MCF 10A (cell line): ENCODE results near the gene ALKAL2. TPM values are rescaled to one million over a fixed set of nuclear protein-coding genes. Genes with fewer than 3 reads are reported as not detected.

Source experiments
- BruUV-seq: library from RNA; stranded (reverse); fragments of 400-500 nt; replicated peaks from 2 replicates; lab custom pipeline; 2021; lab: Mats Ljungman, UMichigan
- CTCF ChIA-PET: fragments of 300-600 bp; sonication (Branson Sonifier 250); formaldehyde crosslinking; extraction: SDS; loops from one replicate; lab custom pipeline; 2021; ENCODE audit warnings: antibody characterized with exemption, inconsistent platforms; lab: Yijun Ruan, JAX
- POLR2A ChIA-PET: fragments of 300-600, 350-650 bp; sonication (Branson Sonifier 250); formaldehyde crosslinking; extraction: SDS; loops from one replicate; lab custom pipeline; 2020; ENCODE audit warnings: antibody characterized with exemption, inconsistent platforms; lab: Yijun Ruan, JAX
- DNase-seq: peaks from one replicate; pipeline ENCODE4 v3.0.0-alpha.2; 2018; ENCODE audit not compliant: unreplicated experiment
- H3K27ac Mint-ChIP-seq: one replicate; pipeline ENCODE4 v1.8.0; 2022; ENCODE audit warnings: mild to moderate bottlenecking, low read depth, mixed read lengths; ENCODE audit not compliant: unreplicated experiment
- H3K27me3 Mint-ChIP-seq: one replicate; pipeline ENCODE4 v1.8.0; 2022; ENCODE audit warnings: mixed read lengths; ENCODE audit not compliant: insufficient read depth, unreplicated experiment
- H3K36me3 Mint-ChIP-seq: one replicate; pipeline ENCODE4 v1.8.0; 2022; ENCODE audit warnings: mild to moderate bottlenecking, moderate library complexity, mixed read lengths; ENCODE audit not compliant: insufficient read depth, unreplicated experiment
- H3K4me1 Mint-ChIP-seq: one replicate; pipeline ENCODE4 v1.8.0; 2022; ENCODE audit warnings: mixed read lengths; ENCODE audit not compliant: insufficient read depth, unreplicated experiment
- H3K4me3 Mint-ChIP-seq: one replicate; pipeline ENCODE4 v1.8.0; 2022; ENCODE audit warnings: mild to moderate bottlenecking, moderate library complexity, mixed read lengths; ENCODE audit not compliant: unreplicated experiment
- H3K9me3 Mint-ChIP-seq: one replicate; pipeline ENCODE4 v1.8.0; 2022; ENCODE audit warnings: mixed read lengths; ENCODE audit not compliant: unreplicated experiment
- CTCF ChIP-seq: fragments of 200-600 bp; IDR thresholded peaks from one replicate; pipeline ENCODE4 v1.8.0; 2022; ENCODE audit warnings: antibody characterized with exemption, mild to moderate bottlenecking; ENCODE audit not compliant: unreplicated experiment
- intact Hi-C: fragments of 100-400 bp; cut with micrococcal nuclease; formaldehyde crosslinking; loops from 2 replicates; pipeline ENCODE4 v1.14.1; 2022
- total RNA-seq: library from RNA; stranded (reverse); gene quantifications from 2 replicates; pipeline ENCODE4 v1.2.3, GENCODE V29; 2022

ALKAL2 gene
- total RNA-seq, 1 experiment from 2014 or later, result not detected

- BruUV-seq, result no TSS peak
- ChIA-PET CTCF (interaction anchor here (0.7 kb wide), 1 partner anchor 24 kb away, joined by 3 read pairs; no protein-coding TSS in a partner anchor), POLR2A (interaction anchor here (0.5 kb wide), 1 partner anchor 113 kb away, joined by 3 read pairs; no protein-coding TSS in a partner anchor)
- DNase-seq, result no peak
- Mint-ChIP-seq H3K27me3 (no peaks in the 10 kb centered on the region), H3K4me1 (peaks cover 10% of the 10 kb centered on the region), H3K27ac (no peak overlapping the region), H3K9me3 (no peaks in the 10 kb centered on the region), H3K4me3 (no peak overlapping the region), H3K36me3 (peaks cover 57% of the 10 kb centered on the region)
- TF ChIP-seq CTCF, result no peak
- intact Hi-C loops, result no loop called here
Measured at GRCh38 chr2:280650-281110, 7.2 kb downstream of the ALKAL2 start.

- no peak for TF ChIP-seq CTCF
- Mint-ChIP-seq H3K27ac (no peak overlapping the region), H3K4me3 (no peak overlapping the region), H3K9me3 (no peaks in the 10 kb centered on the region), H3K4me1 (peaks cover 4% of the 10 kb centered on the region), H3K36me3 (peaks cover 63% of the 10 kb centered on the region), H3K27me3 (no peaks in the 10 kb centered on the region)
- CTCF ChIA-PET, result interaction anchor here (0.7 kb wide), 1 partner anchor 24 kb away, joined by 3 read pairs; no protein-coding TSS in a partner anchor
- POLR2A ChIA-PET, result no interaction called here
- intact Hi-C loops, result no loop called here
- DNase-seq, result no peak
- BruUV-seq, result no TSS peak
Measured at GRCh38 chr2:279956-280649, 7.8 kb downstream of the ALKAL2 start.

- Mint-ChIP-seq H3K4me1 (no peaks in the 10 kb centered on the region), H3K27me3 (no peaks in the 10 kb centered on the region), H3K4me3 (no peak overlapping the region), H3K9me3 (no peaks in the 10 kb centered on the region), H3K36me3 (peaks cover 70% of the 10 kb centered on the region), H3K27ac (no peak overlapping the region)
- TF ChIP-seq CTCF, result no peak
- ChIA-PET POLR2A (no interaction called here), CTCF (no interaction called here)
- DNase-seq, result no peak
- intact Hi-C loops, result no loop called here
- BruUV-seq, result no TSS peak
Measured at GRCh38 chr2:279366-279765, 8.5 kb downstream of the ALKAL2 start.

GRCh38 chr2:278927-279320 lies 9.0 kb downstream of the ALKAL2 start:
- Mint-ChIP-seq H3K9me3 (no peaks in the 10 kb centered on the region), H3K27me3 (no peaks in the 10 kb centered on the region), H3K36me3 (peaks cover 75% of the 10 kb centered on the region), H3K4me3 (no peak overlapping the region), H3K4me1 (no peaks in the 10 kb centered on the region), H3K27ac (no peak overlapping the region)
- intact Hi-C loops, result no loop called here
- DNase-seq, result no peak
- no TSS peak for BruUV-seq
- TF ChIP-seq CTCF, result no peak
- ChIA-PET POLR2A (no interaction called here), CTCF (no interaction called here)
